Activated CD8-positive, alpha-beta memory T cell treated with anti-CD3 and anti-CD28 coated beads for 48 hours (primary cell): ENCODE measurements around the gene CMTR2.
A peak's percentile ranks its signal among the peaks of the same experiment; 100 is the strongest.
"Not testable (repeated sequence)": the region's sequence is repeated elsewhere in the genome, so short reads cannot be mapped to it uniquely, and the experiment has no call there.

Experiments used
- DNase-seq, 3 experiments: peaks; one replicate each; pipeline ENCODE4 v3.0.0-alpha.2; 2020; ENCODE audit warnings: low read depth in 2 of 3, low spot score in 2 of 3

The CMTR2 gene, protein sequence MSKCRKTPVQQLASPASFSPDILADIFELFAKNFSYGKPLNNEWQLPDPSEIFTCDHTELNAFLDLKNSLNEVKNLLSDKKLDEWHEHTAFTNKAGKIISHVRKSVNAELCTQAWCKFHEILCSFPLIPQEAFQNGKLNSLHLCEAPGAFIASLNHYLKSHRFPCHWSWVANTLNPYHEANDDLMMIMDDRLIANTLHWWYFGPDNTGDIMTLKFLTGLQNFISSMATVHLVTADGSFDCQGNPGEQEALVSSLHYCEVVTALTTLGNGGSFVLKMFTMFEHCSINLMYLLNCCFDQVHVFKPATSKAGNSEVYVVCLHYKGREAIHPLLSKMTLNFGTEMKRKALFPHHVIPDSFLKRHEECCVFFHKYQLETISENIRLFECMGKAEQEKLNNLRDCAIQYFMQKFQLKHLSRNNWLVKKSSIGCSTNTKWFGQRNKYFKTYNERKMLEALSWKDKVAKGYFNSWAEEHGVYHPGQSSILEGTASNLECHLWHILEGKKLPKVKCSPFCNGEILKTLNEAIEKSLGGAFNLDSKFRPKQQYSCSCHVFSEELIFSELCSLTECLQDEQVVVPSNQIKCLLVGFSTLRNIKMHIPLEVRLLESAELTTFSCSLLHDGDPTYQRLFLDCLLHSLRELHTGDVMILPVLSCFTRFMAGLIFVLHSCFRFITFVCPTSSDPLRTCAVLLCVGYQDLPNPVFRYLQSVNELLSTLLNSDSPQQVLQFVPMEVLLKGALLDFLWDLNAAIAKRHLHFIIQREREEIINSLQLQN

DNA sequence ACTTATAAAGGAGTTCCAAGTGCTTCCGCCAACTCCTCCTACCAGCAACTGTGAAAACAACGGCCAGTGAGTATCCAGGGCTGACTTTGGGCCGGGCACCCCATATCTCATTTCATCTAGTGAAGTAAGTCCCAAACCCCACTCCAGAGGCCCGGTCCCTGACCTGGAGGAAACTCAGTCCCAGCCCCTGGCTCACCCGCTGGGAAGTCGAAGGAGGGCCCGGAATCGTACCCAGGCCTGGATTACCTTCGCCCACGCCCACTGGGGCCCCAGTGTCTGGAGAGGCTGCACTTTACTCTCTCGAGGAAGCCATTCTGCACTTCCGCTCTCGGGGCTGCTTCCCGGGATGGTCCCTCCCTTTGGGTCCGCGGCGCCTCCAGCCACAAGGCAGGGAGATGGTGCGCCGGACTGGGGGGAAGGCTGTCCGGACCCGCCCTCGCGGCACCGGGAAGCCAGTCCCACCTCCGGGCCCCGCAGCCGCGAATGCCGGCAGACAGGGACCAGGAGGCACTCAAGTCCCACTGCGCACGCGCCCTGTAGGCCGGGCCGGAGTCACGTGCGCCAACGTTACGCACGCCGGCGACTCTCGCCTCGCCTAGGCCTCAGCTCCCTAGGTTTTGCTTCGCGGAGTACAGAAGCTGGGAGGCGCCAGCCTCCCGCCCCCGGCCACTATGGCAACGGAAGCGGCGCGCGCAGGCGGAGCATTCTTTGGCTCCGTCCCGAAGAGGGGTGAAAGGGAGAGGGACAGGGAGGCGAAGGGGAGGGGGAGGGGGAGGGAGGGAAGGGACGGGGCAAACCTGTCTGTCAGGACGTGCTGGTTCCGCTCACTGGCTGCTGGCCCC, at the start of gene CMTR2:
TSS of gene CMTR2 (minus strand) at position 513 of the 842 bp plus-strand sequence. CDS start 3,482 bp downstream, outside the sequence.
- DNase-seq: peak; percentile 68 to 83 (median 70)

DNA sequence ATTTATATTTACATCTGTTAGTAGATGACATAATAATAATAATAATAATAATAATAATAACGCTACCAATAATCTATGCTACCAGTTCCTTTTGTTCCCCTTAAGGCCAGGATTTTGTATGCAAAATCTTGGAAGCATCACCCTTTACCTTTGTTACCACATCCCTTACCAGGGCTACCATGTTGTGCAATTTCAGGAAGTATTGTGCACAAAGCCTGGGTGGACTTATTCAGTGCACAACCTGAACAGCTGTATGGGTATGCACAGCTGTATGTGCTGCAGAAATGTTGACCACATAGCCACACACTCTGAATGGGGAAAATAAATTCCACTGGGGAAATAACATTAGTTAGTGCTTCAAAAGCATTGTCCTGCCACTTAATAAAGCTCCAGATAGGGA, 49.4 kb upstream of the CMTR2 start:
- no peak for DNase-seq

DNA sequence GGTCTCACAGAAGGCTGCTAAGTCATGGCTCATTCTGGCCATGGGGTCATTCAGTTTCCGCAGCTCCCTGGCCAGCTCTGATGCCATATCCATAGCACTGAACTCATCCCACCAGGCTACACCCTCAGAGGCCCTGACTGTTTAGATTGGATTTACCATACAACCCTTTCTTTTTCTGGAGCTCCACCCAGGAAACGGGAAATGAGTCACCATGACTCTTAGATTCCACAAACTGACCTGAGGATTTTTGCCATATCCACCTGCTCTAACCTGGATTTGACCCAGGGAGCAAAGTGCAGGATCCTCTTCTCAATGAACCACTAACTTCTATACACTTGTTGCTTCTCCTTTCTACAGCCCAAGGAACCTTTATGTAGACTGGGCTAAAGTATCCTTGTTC, 49.0 kb upstream of the CMTR2 start:
- DNase-seq: no peak

DNA sequence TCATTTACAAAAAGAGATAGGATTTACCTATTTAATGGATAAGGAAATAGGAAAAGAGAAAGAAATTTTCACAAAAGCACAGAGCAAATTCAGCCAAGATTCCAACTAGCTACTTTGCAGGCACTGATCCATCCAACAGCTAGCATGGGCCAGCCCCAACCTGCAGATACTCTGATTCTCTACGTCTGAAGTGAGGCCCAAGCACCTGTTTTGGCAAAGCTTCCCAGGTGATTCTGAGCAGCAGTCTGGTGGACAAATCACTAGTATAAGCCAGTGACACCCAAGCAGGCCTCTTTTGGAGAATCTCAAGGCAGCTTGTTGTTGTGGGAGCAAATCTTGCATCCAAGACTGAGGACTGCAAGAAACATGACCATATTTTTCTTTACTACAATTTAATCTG, 48.4 kb upstream of the CMTR2 start:
- no peak for DNase-seq

DNA sequence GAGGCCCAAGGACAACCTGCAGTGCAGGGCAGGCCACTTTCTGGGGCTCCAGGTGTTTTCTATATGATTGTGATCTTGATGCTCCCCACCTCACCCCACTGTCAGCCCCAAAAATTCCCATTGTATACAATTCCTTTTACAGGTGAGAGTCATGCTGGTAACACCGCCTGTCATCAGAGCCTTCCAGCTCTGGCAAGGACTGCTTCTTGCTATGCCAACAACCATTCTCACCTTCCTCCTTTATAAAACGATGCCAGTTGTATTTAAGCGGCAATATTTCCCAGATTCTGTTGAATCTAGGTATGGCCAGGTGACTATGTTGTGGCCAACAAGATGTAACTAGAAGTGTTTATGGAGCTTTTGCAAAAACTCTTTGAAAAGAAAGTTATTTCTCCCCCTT, 38.9 kb upstream of the CMTR2 start:
- DNase-seq: no peak

DNA sequence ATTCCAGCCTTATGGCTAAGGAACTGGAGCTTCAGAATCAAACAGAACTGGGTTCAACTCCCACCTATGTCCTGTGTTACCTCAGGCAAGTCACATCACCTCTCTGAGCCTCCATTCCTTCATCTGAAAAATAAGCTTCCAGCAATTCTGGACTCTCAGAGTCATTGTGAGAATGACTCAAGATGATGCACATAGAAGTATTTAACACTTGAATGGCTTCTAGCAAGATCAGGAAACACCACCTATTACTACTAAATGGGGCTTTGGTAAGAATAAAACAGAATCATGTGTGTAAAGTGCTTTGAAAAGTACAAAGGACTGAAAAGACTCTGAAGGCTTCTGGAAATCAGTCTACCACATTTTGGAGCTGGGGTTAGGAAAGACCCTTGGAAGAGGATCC, 38.5 kb upstream of the CMTR2 start:
- no peak for DNase-seq

DNA sequence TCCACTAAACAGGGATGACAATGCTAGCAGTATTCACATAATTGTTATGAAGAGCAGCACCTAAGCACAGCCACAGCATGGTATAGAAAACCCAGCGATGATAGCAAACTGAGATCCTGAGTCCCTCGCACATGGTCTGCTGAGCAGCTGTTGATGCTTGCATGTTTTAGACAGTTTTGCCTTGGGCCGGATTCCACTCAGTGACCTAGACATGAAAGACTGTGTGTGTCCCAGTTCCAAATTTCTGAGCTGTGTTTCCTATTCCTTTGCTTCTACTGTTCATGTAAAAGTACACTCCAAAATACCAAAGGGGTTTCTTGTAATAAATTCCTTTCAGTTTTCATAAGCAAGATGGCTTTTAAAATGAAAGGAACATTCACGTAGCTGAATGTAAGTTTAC, 30.8 kb upstream of the CMTR2 start:
- no peak for DNase-seq

DNA sequence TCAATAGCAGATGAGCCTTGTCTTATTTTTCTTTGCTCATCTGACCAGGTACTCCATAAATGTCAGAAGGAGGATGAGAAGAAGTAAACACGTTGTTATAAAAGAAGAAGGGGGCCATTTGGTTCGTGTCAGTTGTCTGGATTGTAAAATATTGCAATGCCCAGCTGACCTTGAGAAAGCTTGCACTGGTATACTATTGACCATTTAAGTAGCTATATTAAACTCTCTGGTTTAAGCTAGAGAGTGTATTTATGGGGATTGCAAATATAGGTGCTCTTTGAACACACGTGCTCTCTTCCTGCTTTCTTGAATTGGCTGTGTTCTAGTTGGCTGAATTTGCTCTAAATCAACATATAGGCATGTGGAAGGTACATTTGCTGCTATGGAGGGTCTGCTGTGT, 26.1 kb upstream of the CMTR2 start:
- no peak for DNase-seq

DNA sequence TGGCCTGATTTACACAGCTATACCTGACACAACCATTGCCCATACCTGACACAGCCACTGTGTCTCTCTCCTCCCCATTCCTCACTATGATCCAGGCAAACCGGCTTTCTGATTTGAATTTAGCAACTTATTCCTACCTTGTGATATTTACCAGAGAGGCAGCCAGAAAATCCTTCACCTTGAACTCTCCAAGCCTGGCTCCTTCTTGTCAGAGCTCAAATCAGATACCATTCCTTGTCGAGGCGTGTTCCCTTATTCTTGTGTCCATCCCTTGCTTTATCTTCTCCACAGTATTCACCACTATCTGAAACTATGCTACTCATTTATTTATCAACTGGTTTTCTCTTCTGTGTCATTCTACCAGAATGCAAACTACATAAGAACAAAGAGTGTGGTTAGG, 24.4 kb upstream of the CMTR2 start:
- DNase-seq: not testable (repeated sequence)

DNA sequence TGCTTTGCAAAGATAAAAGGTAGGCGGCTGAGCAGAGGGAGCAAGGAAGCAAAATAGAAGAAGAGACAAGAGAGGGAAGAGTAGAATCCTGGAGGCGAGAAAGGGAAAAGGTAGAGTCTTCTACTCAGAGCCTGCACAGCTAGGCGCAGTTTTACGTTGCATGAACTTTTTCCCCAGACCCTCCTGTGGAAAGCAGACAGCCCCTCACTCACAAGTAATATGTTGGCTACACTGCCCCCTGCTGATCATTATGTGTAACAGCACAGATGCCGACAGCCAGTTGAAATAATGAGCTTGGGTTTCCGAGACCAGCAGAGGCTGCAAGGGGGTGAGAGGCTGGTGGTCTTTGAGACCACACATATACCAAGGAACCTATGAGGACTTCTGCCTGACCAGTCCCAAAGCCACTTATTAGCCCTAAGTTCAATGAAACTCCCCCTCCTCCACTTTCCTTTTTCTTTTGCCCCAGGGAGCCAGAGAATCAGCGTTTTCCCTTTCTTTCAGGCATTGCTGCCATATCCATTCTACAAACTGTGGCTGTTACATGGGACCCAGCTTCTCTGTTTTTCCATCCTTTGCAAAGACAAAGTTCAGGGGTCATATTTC, 22.5 kb upstream of the CMTR2 start:
- no peak for DNase-seq

DNA sequence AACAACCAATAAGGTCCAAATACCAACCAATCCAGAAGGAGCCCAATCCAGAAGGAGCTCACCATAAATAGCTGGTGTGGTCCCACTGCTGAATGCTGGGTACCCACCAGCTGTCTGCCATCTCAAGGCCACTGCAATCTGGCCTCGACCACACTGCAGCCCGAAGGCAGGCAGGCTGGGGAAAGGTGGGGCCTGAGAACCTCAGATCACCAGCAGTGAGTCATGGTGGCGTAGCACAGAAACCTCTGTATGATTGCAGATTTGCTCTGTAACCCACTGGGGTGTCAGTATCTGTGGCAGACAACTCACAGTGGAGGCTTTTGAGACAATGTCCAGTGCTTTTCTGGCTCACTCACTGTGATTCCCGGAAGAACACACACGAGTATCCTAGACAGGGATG, 14.7 kb upstream of the CMTR2 start:
- DNase-seq: no peak

DNA sequence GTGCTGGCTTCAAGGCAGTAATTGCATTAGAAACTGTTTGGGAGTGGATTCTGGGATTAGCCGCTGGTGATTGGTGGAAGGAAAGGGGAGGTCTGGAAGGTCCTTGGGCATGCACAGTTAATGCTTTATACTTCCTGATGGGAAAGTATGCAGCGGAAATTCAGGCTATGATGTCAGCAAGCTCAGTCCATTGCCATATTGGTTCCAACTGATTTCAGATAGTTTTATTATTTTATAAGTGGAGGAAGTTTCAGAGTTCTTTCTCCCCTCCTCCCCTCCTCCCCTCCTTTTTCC, 8.1 kb upstream of the CMTR2 start:
- DNase-seq: no peak

DNA sequence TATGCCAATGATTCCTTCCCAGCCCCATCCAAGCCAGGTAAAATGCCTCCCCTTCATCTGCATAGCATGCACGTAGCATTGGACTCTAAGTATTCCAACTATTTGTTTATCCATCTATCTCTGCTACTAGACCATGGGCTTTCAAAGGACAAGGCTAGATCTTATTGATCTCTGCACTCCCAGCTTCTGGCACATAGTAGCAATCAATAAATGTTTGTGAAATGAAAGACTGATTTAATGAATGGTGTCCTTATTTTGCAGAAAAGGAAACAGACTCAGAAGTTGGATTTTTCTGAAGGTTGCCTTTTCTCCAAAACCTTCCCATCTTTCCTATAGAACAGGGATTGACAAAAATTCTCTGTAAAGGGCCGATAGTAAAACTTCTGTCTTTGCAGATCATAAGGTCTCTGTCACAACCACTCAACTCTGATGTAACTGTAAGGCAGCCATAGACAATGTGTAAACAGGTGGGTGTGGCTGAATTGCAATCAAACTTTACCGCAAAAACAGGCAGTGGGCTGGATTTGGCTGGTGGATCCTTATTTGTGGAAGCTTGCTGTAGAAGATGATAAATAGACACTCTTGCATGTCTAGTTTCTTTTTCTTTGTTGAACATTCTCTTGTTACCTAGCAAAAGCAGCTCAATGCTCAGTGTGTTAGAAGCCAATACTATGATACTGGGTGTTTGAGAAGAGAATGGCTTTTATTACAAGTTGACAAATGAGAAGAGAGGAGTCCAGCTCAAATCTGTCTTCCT, 7.6 kb upstream of the CMTR2 start:
- no peak for DNase-seq

DNA sequence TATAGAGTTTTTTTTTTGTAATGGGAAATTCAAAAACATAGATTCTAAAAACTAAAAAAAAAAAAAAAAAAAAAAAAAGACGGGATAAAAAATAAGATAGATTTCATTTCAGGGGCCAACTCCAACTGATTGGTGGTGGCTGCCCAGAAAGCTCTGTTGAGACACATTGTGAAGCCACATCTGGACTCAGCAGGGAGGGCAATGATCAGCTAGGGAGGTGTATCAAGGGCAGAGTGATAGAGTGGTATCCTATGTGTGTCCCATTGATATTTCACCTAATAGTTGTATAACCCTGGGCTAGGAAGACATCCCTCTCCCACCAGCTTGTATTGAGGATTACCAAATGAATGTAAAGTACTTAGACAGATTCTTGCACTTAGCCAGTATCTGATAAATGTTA, 6.7 kb upstream of the CMTR2 start:
- no peak for DNase-seq

DNA sequence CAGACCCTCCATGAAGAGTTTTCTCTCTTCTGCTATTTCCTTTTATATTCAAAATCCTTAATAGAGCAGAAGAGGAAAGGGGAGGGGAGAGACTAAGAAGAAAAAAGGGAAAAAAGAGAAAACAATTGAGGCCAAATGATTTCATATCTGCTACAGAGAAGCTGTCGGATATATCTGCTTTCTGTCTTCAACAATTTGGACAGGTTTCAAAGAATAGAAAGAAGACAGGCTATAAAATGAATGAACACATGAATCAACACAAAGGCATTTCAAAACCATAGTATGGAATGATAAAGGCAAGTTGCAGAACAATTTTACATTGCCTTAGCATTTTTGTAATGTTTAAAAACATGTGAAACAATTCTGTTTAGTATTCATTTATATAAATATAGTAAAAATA, 4.7 kb upstream of the CMTR2 start:
- DNase-seq: no peak

DNA sequence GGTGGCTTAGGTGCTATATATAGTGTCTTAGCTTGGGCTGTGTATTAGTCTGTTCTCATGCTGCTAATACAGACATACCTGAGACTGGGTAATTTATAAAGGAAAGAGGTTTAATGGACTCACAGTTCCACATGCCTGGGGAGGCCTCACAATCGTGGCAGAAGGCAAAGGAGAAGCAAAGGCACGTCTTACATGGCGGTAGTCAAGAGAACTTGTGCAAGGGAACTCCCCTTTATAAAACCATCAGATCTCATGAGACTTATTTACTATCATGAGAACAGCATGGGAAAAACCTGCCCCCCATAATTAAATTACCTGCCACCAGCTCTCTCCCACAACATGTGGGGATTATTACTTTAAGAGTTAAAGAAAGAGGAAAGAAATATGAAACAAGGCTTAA, 2.9 kb upstream of the CMTR2 start:
- not testable (repeated sequence) for DNase-seq

DNA sequence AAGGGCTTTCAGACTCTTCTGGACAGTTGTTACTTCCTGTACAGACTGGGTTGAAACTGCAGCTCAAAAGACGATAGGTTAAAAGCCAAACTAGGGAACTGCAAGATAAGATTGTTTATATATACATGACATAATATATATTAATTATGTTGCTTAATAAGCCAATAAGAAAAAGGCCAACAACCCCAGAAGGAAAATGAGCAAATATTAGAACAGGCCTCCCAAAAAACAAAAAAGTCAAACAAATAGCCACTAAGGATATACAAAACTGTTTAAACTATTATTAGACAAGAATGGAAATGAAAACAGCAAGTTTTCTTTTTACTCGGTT, 495 bp upstream of the CMTR2 start:
- DNase-seq: no peak

DNA sequence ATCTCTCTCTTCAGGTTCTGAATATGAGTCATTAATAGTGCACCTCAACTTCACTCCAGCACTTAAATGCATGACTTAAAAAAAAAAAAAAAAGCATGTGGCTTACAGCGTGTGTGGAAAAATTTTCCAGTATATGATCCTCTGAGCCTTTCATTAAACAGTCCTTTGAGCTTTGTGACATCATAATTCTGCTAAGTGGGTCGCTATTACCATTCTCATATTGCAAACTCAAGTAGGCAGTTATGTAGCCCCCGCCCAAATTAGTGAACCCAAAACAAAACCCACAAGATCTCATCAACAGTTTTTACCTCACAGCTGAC, 672 bp downstream of the CMTR2 start:
- no peak for DNase-seq

DNA sequence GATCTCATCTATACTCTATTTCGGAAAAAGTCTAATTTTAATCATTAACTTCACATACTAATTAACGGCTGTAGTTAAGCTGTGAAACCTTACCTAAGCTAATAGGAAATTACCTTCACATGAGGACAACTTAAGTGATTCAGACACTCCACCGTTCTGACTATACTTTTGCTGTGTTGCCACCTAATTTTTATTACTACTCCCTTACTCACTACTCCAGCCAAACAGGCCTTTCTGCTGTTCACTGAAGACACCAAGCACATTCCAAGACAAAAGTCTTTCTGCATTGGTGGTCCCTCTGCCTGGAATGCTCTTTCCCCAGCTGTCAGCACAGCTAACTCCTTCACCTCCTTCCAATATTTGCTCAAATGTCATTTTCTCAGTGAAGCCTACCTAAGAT, 1.3 kb downstream of the CMTR2 start:
- DNase-seq: no peak

DNA sequence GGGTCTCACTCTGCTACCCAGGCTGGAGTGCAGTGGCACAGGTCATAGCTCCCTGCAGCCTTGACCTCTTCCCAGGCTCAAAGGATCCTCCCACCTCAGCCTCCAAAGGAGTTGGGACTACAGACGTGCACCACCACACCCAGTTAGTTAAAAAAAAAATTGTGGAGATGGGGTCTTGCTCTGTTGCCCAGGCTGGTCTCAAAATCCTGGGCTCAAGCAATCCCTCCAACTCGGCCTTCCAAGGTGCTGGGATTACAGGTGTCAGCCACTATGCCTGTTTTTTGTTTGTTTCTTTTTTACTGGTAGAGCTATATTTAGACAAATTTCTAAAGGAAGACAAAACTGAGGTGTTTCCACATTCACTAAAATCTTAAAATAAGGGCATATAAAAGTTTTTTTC, 1.7 kb downstream of the CMTR2 start:
- DNase-seq: no peak

DNA sequence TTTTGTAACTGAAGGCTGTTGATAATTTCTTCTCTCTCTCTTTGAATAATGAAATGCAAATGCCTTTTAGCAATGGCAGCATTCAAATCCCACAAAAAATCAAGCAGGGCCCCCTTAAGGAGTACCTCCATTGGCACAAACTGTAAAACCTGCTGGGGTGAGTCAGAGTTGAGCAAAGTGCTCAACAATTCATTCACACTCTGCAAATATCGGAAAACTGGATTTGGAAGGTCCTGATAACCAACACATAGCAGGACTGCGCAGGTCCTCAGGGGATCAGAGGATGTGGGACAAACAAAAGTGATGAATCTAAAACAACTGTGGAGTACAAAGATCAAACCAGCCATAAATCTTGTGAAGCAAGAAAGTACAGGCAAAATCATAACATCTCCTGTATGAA, 5.6 kb downstream of the CMTR2 start:
- DNase-seq: no peak
